Neural crest cell (in vitro differentiated cells): ENCODE results near the gene GMEB2. TPM values are rescaled to one million over a fixed set of nuclear protein-coding genes. Genes with fewer than 3 reads are reported as not detected.
"Not testable (repeated sequence)": the region's sequence is repeated elsewhere in the genome, so short reads cannot be mapped to it uniquely, and the experiment has no call there.

Source experiments
- DNase-seq: peaks from one replicate; pipeline ENCODE4 v3.0.0; 2021; ENCODE audit warnings: low read depth, mixed read lengths, low spot score
- H3K27ac Mint-ChIP-seq: one replicate; pipeline ENCODE4 v1.8.0; 2021; ENCODE audit warnings: mild to moderate bottlenecking, mixed read lengths; ENCODE audit not compliant: unreplicated experiment
- H3K27me3 Mint-ChIP-seq: 2 replicates; pipeline ENCODE4 v1.8.0; 2021; ENCODE audit warnings: low read depth, mild to moderate bottlenecking, mixed read lengths
- H3K36me3 Mint-ChIP-seq: 2 replicates; pipeline ENCODE4 v1.8.0; 2021; ENCODE audit warnings: low read depth, mild to moderate bottlenecking, mixed read lengths
- H3K4me1 Mint-ChIP-seq: 2 replicates; pipeline ENCODE4 v1.8.0; 2021; ENCODE audit warnings: mixed read lengths
- H3K4me3 Mint-ChIP-seq: one replicate; pipeline ENCODE4 v1.8.0; 2021; ENCODE audit warnings: mild to moderate bottlenecking, mixed read lengths
- H3K9me3 Mint-ChIP-seq: 2 replicates; pipeline ENCODE4 v1.8.0; 2021; ENCODE audit warnings: mixed read lengths
- total RNA-seq: library from RNA; stranded (reverse); gene quantifications from 2 replicates; pipeline ENCODE4 v1.2.1, GENCODE V29; 2021
- TF ChIP-seq, protein P1 (sequence below): fragments of 200-600 bp; sonication (generic); conservative IDR thresholded peaks from 2 replicates; pipeline ENCODE4 v1.5.0; 2021; ENCODE audit warnings: antibody characterized with exemption, mild to moderate bottlenecking

The GMEB2 gene
- total RNA-seq, 1 donor from 2014 or later, result 15.2 TPM

DNA sequence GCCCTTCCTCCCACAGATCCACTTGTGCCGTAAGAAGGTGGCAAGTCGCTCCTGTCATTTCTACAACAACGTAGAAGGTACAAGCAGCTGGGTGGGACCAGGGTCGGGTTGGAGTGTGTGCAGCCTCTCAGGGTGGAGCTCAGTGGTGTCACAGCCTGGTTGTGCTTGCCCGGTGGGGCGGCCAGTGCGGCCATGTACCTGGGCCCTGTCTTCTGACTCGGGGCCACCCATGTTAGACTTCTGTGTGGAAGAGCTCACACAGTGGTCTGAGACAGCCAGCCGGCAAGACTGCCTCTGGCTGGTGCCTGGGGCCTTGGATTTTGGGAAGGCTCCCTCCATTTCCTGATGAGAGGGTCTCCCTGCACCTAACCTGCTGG lies 35.9 kb upstream of the GMEB2 start:
- Mint-ChIP-seq H3K4me1 (peaks cover 22% of the 10 kb centered on the region), H3K36me3 (no peaks in the 10 kb centered on the region), H3K4me3 (peak overlapping the region; percentile 59), H3K9me3 (no peaks in the 10 kb centered on the region), H3K27ac (no peak overlapping the region), H3K27me3 (no peaks in the 10 kb centered on the region)
- DNase-seq, result no peak
- TF ChIP-seq, protein P1, sequence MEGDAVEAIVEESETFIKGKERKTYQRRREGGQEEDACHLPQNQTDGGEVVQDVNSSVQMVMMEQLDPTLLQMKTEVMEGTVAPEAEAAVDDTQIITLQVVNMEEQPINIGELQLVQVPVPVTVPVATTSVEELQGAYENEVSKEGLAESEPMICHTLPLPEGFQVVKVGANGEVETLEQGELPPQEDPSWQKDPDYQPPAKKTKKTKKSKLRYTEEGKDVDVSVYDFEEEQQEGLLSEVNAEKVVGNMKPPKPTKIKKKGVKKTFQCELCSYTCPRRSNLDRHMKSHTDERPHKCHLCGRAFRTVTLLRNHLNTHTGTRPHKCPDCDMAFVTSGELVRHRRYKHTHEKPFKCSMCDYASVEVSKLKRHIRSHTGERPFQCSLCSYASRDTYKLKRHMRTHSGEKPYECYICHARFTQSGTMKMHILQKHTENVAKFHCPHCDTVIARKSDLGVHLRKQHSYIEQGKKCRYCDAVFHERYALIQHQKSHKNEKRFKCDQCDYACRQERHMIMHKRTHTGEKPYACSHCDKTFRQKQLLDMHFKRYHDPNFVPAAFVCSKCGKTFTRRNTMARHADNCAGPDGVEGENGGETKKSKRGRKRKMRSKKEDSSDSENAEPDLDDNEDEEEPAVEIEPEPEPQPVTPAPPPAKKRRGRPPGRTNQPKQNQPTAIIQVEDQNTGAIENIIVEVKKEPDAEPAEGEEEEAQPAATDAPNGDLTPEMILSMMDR, result no peak

DNA sequence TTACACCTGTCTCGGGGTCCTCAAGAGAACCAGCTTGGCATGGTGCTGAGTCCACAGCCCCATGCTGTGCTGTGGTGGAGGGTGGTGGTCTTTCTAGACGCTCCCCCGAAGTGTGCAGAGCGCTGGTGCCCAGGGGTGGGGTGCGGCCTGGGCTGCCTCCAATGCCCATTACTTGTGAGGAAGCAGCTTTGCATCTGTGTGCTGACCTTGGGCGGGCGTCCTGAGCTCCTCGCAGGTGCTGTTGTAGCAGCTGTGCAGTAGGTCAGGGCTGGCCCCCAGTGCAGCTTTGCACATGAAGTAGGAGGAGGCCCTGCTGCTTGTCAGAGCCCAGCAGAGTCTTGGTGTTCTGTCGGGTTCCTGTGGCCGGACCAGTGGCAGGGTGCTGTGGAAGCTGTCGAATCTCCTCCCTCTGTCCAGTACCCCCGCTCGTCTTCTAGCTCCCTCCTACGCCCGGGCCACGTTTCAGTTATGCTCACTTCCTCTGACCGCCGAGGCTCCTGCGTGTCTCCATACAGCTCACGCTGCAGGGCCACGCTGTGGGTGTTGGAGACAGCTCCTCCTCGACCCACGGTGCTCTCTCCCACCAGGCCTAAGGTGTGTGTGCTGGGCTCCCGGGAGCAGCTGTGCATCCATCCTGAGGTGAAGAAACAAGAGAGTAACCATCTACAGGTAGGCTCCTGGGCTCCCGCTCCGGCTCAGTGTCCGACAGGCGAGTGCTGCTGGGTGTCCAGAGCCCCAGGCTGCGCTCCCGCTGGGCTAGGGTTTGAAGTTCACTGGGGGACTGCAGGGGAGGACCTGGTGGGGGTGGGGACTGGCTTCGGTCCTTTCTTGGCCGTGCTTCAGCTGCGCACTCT lies 35.3 kb upstream of the GMEB2 start:
- no peaks in the 10 kb centered on the region for H3K36me3 Mint-ChIP-seq
- no peak for DNase-seq
- H3K27ac Mint-ChIP-seq, result no peak overlapping the region
- peak overlapping the region; percentile 59 for H3K4me3 Mint-ChIP-seq
- H3K4me1 Mint-ChIP-seq, result peaks cover 23% of the 10 kb centered on the region
- H3K27me3 Mint-ChIP-seq, result no peaks in the 10 kb centered on the region
- no peaks in the 10 kb centered on the region for H3K9me3 Mint-ChIP-seq
- TF ChIP-seq, protein P1, result no peak

DNA sequence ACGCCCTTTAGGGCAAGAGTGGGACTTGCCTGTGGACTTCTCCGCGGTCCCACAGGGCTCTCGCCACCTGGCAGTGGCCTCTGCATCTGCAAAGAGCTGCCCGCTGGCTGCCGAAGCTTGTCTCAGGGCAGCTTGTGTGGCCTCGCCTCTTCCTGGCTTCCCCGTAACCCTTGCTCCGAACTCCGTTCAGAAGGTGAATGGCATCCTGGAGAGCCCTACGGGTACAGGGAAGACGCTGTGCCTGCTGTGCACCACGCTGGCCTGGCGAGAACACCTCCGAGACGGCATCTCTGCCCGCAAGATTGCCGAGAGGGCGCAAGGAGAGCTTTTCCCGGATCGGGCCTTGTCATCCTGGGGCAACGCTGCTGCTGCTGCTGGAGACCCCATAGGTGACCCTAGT lies 34.2 kb upstream of the GMEB2 start:
- peaks cover 23% of the 10 kb centered on the region for H3K4me1 Mint-ChIP-seq
- no peaks in the 10 kb centered on the region for H3K9me3 Mint-ChIP-seq

DNA sequence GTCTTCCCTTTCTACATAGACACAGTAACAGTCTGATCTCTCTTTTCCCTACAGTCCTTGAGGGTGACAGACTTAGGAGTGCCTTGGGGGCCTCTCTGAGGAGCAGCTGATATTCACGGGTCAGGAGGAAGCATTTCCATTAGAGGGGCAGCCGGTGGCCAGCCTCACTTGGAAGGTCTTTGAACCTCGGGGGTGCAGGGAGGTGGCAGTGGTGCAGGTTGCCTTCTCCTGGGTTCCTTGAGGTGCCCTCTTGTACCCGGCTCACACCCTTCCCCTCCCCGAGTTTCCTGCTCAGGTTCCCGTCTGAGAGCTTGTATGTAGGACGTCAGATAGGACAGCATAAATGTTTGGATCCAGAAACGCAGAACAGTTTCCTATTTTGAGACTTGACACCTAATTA lies 33.7 kb upstream of the GMEB2 start:
- Mint-ChIP-seq H3K36me3 (no peaks in the 10 kb centered on the region), H3K4me3 (peak overlapping the region; percentile 96), H3K27me3 (no peaks in the 10 kb centered on the region), H3K9me3 (no peaks in the 10 kb centered on the region), H3K4me1 (peaks cover 23% of the 10 kb centered on the region), H3K27ac (no peak overlapping the region)
- TF ChIP-seq, protein P1, result no peak
- no peak for DNase-seq

More for the DNA sequence above, 34.2 kb upstream of the GMEB2 start:
- TF ChIP-seq, protein P1, result no peak
- no peak overlapping the region for H3K4me3 Mint-ChIP-seq
- H3K36me3 Mint-ChIP-seq, result no peaks in the 10 kb centered on the region
- no peak overlapping the region for H3K27ac Mint-ChIP-seq
- no peaks in the 10 kb centered on the region for H3K27me3 Mint-ChIP-seq
- no peak for DNase-seq

DNA sequence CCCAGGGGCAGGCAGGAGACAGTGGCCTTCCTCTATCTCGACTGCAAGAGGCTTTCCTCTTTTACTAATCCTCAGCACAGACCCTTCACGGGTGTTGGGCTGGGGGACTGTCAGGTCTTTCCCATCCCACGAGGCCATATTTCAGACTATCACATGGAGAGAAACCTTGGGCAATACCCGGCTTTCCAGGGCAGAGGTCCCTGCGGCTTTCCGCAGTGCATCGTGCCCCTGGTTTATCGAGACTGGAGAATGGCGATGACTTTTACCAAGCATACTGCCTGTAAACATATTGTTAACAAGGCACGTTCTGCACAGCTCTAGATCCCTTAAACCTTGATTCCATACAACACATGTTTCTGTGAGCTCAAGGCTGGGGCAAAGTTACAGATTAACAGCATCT lies 33.3 kb upstream of the GMEB2 start:
- not testable (repeated sequence) for DNase-seq, H3K36me3 Mint-ChIP-seq, H3K9me3 Mint-ChIP-seq, H3K27ac Mint-ChIP-seq, H3K27me3 Mint-ChIP-seq
- peaks cover 23% of the 10 kb centered on the region for H3K4me1 Mint-ChIP-seq
- H3K4me3 Mint-ChIP-seq, result peak overlapping the region; percentile 96

DNA sequence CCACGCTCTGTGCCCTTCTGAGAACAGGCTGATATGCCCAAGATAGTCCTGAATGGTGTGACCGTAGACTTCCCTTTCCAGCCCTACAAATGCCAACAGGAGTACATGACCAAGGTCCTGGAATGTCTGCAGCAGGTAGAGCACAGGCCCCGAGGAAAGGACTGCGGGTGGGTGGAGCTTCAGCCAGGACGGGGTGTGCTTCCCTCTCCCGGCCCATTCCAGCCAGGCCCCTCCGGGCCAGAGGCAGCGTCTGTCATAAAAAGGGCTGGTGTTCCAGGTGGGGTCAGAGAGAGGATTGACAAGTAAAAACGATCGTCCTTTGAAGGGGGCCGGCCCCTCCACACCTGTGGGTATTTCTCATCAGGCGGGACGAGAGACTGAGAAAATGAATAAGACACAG lies 32.5 kb upstream of the GMEB2 start:
- no peak for DNase-seq
- TF ChIP-seq, protein P1, result no peak
- H3K27me3 Mint-ChIP-seq, result no peaks in the 10 kb centered on the region
- H3K4me3 Mint-ChIP-seq, result peak overlapping the region; percentile 96
- H3K27ac Mint-ChIP-seq, result no peak overlapping the region
- H3K4me1 Mint-ChIP-seq, result peaks cover 28% of the 10 kb centered on the region
- no peaks in the 10 kb centered on the region for H3K36me3 Mint-ChIP-seq
- no peaks in the 10 kb centered on the region for H3K9me3 Mint-ChIP-seq
